ENCODE measurements around the gene OFD1.

DNA sequence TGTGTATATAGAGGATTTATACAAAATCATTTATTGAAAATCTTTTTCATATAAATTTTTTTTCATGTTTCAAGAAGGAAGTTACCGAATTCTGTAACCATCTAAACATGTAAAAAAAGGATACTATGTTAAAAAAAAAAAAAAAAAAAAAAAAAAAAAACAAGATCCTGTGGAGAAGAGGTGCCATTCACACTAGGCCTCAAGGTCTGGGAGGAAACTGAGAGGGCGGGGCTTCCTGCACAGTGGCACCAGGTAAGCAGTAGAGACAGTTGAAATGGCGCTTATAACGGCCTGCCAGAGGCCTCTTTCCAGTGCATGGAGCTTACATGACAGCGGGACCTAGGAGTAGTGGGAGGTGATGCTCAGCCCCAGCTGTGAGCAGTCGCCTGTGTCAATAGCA lies 17.6 kb upstream of the OFD1 start:
- TF ChIP-seq POLR2A (IDR thresholded peaks at IDR 0.05) = no peak
- no peak for TF ChIP-seq POLR2AphosphoS5 (IDR thresholded peaks at IDR 0.05)

All from breast epithelium (tissue), 3 donors.